Mononuclear cell (primary cell): ENCODE results near the gene PRKG2. TPM values are rescaled to one million over a fixed set of nuclear protein-coding genes. Genes with fewer than 3 reads are reported as not detected.

Source experiments
- H3K27me3 ChIP-seq: 2 replicates; pipeline ENCODE4 v1.6.0; 2011; ENCODE audit warnings: low read length, control low read depth; ENCODE audit not compliant: insufficient read depth
- H3K4me1 ChIP-seq: 2 replicates; pipeline ENCODE4 v1.5.1; 2011; ENCODE audit warnings: mild to moderate bottlenecking, low read length, control low read depth; ENCODE audit not compliant: insufficient read depth
- H3K4me3 ChIP-seq: 2 replicates; pipeline ENCODE4 v1.5.1; 2011; ENCODE audit warnings: mild to moderate bottlenecking, low read length, moderate library complexity
- H3K9me3 ChIP-seq: 2 replicates; pipeline ENCODE4 v1.5.1; 2011; ENCODE audit warnings: low read depth, mild to moderate bottlenecking, control low read depth, low read length
- total RNA-seq: library from RNA; depleted of rRNA; stranded (reverse); fragments of >200 nt; gene quantifications from one replicate; pipeline ENCODE4 v1.2.3, GENCODE V29; 2012

Gene PRKG2
- total RNA-seq, 1 donor, result 1.7 TPM

DNA sequence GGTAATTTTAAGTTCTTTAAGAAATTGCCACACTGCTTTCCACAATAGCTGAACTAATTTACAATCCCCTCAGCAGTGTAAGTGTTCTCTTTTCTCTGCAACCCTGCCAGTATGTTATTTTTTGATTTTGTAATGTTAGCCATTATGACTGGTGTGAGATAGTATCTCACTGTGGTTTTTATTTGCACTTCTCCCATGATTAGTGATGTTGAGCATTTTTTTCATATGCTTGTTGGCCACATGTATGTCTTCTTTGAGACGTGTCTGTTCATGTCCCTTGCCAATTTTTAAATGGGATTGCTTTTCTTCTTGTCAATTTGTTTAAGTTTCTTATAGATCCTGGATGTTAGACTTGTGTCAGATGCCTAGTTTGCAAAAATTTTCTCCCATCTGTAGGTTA, 98.5 kb downstream of the PRKG2 start:
- H3K4me3 ChIP-seq, result no peak overlapping the region
- no peaks in the 10 kb centered on the region for H3K4me1 ChIP-seq
- H3K9me3 ChIP-seq, result no peaks in the 10 kb centered on the region
- no peaks in the 10 kb centered on the region for H3K27me3 ChIP-seq

DNA sequence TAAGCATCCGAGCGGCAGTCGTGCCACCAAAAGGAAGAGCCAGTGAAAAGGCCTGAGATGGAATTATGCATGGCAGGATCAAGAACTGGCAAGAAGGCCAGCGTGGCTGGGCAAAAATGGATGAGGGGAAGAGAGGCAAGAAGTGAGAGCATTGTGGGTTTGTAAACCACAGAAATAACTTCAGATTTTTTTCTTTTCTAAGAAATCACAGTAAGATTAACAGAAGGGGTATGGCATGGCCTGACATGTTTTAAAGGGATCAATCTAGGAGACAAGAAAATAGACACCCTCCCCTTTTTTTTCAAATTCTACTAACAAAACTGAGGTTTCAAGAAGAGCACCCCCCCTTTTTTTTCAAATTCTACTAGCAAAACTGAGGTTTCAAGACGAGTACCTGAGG, 102.0 kb downstream of the PRKG2 start:
- Histone ChIP-seq H3K4me3 (no peak overlapping the region), H3K4me1 (no peaks in the 10 kb centered on the region), H3K27me3 (no peaks in the 10 kb centered on the region), H3K9me3 (no peaks in the 10 kb centered on the region)

GRCh38 chr4:81109356-81109755, 105.7 kb downstream of the PRKG2 start:
- H3K27me3 ChIP-seq, result no peaks in the 10 kb centered on the region
- H3K4me1 ChIP-seq, result no peaks in the 10 kb centered on the region
- H3K4me3 ChIP-seq, result no peak overlapping the region
- H3K9me3 ChIP-seq, result no peaks in the 10 kb centered on the region

GRCh38 chr4:81106150-81106549, 108.9 kb downstream of the PRKG2 start:
- Histone ChIP-seq H3K27me3 (no peaks in the 10 kb centered on the region), H3K9me3 (no peaks in the 10 kb centered on the region), H3K4me1 (no peaks in the 10 kb centered on the region), H3K4me3 (no peak overlapping the region)

DNA sequence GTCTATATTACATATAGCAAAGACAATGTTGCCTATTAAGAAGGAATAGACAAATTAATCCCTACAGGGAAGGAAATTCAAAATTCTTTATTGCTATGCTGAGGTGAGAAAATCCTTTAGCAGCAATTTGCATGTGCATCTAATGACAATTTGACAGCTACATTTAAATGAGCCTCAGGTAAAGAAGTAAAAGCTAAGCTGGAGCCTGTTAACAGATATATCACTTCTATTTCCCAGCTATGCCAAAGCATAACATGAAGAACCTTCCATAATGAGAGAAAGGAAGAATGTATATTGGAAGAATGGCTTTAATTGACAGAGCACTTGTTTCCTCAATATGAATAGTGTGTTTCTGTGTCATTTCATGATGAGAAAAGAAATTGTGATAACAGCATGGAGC, 112.9 kb downstream of the PRKG2 start:
- Histone ChIP-seq H3K9me3 (no peaks in the 10 kb centered on the region), H3K27me3 (no peaks in the 10 kb centered on the region), H3K4me1 (no peaks in the 10 kb centered on the region), H3K4me3 (no peak overlapping the region)

- H3K4me1 ChIP-seq, result no peaks in the 10 kb centered on the region
Observed at GRCh38 chr4:81096566-81096965, 118.5 kb downstream of the PRKG2 start.

DNA sequence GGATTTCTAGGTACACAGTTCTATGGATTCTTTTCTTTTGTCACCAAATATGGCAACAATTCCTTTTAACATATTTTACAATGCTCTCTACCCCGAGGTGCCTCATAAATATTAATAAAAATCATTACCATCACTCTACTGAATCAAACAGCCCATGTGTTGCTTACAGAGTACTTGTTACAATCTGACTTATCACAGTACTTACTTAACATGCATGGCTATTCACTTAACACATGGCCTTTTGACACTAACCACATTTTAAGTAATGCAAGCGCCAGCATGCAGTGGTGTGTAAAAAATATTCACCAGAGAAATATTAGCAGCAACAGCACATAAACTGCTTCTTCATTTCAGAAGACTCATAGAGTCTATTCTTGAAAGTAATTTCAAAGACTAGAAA, 119.6 kb downstream of the PRKG2 start:
- no peaks in the 10 kb centered on the region for H3K9me3 ChIP-seq
- no peaks in the 10 kb centered on the region for H3K27me3 ChIP-seq
- H3K4me1 ChIP-seq, result no peaks in the 10 kb centered on the region
- H3K4me3 ChIP-seq, result no peak overlapping the region

More at GRCh38 chr4:81096566-81096965, 118.5 kb downstream of the PRKG2 start:
- Histone ChIP-seq H3K9me3 (no peaks in the 10 kb centered on the region), H3K27me3 (no peaks in the 10 kb centered on the region), H3K4me3 (no peak overlapping the region)

- no peaks in the 10 kb centered on the region for H3K27me3 ChIP-seq
- no peak overlapping the region for H3K4me3 ChIP-seq
- H3K9me3 ChIP-seq, result no peaks in the 10 kb centered on the region
- H3K4me1 ChIP-seq, result no peaks in the 10 kb centered on the region
Observed at GRCh38 chr4:81093720-81094401, 121.2 kb downstream of the PRKG2 start.

DNA sequence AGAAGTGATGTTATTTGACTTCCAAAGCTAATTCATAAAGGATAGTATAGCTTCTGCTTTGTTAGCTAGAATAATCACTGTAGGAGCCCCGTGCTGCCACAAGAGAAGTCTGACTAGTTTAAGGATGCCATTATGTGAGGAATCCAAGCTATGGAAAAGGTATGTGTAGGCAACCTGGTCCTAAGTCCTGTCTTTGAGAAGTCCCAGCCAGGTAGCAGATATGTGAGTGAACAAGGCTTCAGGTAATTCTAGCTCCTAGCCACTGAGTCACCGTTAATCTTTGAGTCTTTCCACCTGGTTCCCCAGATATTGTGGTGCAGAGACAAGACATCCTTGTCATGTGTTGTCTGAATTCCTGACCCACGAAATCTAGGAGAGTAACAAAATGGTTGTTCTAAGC, 129.0 kb downstream of the PRKG2 start:
- H3K4me3 ChIP-seq, result no peak overlapping the region
- no peaks in the 10 kb centered on the region for H3K9me3 ChIP-seq
- H3K4me1 ChIP-seq, result no peaks in the 10 kb centered on the region
- no peaks in the 10 kb centered on the region for H3K27me3 ChIP-seq

DNA sequence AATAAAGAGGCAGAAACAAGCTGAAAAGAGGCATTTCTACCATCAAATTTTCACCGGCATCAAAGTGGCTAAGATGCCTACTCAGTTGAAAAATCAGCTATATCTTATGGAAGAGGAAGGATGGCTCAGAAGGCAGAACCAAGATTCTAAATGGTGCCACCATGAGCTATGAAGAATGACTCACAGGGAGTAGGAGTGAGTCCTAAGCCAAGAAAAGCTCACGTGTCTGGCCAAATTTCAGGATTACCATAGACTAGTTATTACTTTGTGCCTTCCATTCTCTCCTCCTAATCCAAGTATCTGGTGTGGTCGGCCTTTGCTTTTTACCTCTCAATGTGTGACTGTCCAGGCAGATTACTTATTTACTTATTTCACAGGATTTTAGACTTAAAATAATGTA, 129.7 kb downstream of the PRKG2 start:
- Histone ChIP-seq H3K4me1 (no peaks in the 10 kb centered on the region), H3K27me3 (no peaks in the 10 kb centered on the region), H3K4me3 (no peak overlapping the region), H3K9me3 (no peaks in the 10 kb centered on the region)

DNA sequence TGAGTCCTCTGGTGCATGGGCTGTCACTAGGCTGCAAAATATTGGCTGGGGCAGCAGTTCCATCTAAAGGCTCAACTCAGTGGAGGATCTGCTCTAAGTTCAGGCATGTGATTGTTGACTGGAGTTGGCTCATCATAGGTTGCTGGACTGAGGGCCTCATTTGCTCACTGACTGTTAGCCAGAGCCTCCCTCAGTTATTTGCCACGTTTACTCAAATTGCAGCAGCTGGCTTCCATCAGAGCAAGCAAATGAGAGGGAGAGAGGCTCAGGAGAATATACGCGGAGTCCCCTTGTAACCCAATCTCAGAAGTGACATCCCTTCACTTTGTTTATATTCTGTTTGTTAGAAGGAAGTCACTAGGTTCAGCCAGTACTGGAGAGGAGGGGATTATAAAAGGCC, 130.4 kb downstream of the PRKG2 start:
- Histone ChIP-seq H3K4me1 (no peaks in the 10 kb centered on the region), H3K4me3 (no peak overlapping the region), H3K27me3 (no peaks in the 10 kb centered on the region), H3K9me3 (no peaks in the 10 kb centered on the region)

- no peaks in the 10 kb centered on the region for H3K27me3 ChIP-seq
- no peaks in the 10 kb centered on the region for H3K4me1 ChIP-seq
- no peaks in the 10 kb centered on the region for H3K9me3 ChIP-seq
- H3K4me3 ChIP-seq, result no peak overlapping the region
Observed at GRCh38 chr4:81084029-81084428, 131.0 kb downstream of the PRKG2 start.

DNA sequence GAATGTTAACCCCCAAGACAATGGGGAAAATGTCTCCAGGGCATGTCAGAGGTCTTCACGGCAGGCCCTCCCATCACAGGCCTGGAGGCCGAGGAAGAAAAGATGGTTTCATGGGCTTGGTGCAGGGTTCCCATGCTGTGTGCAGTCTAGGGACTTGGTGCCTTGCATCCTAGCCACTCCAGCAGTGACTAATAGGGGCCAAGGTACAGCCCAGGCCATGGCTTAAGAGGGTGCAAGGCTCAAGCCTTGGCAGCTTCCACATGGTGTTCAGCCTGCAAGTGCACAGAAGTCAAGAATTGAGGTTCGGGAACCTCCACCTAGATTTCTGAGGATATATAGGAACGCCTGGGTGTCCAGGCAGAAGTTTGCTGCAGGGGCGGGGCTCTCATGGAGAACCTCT, 133.9 kb downstream of the PRKG2 start:
- H3K27me3 ChIP-seq, result no peaks in the 10 kb centered on the region
- H3K4me1 ChIP-seq, result no peaks in the 10 kb centered on the region
- H3K9me3 ChIP-seq, result no peaks in the 10 kb centered on the region
- no peak overlapping the region for H3K4me3 ChIP-seq

GRCh38 chr4:81071013-81071412, 144.0 kb downstream of the PRKG2 start:
- no peak overlapping the region for H3K4me3 ChIP-seq
- H3K9me3 ChIP-seq, result no peaks in the 10 kb centered on the region
- H3K4me1 ChIP-seq, result no peaks in the 10 kb centered on the region
- no peaks in the 10 kb centered on the region for H3K27me3 ChIP-seq

DNA sequence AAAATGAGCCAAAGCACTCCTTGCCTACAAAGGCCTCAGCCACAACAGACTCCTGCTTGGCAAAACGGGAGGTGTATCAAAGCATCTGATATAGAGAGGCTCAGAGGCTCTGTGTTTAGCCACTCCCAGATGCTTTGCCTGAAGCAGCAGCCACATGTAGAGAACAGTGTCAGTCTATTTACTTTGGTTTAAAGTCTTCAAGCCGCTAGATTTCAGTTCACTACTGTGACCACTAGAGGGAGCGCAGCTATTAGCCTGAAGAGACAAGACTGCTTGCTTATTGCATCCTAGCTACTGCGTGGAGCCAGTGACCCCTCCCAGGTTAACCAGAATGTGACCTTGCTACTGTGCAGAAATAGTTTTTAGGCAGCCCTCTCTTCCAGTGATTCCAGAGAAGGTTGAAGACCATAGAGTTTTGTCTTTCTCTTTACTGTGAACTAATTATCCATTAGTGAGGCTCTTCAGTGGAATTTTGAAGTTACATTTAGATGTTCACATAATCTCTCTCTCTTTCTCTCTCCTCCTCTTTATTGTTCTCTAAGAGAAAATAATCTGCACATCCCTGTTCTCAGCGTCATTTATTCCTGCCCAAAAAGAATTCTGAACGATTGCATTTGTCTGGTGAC, 145.2 kb downstream of the PRKG2 start:
- Histone ChIP-seq H3K4me1 (no peaks in the 10 kb centered on the region), H3K9me3 (no peaks in the 10 kb centered on the region), H3K27me3 (no peaks in the 10 kb centered on the region), H3K4me3 (no peak overlapping the region)

DNA sequence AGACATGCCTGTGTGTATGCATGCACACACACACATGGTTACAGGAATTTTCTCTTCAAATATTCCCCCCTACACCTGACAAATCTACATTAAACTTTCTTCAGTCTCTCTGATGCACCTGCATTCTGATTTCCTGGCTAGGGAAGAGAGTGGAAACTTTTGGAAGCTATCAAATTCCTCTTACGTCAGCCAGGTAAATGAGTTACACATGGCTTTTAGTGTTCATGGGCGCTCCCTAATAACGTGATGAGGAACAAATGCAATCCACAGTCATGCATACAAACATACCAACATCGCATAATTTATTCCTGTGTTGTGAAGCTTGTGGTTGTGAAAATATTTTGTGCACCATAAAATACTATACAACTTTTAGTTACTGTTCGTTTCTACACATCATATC, 149.6 kb downstream of the PRKG2 start:
- Histone ChIP-seq H3K27me3 (no peaks in the 10 kb centered on the region), H3K4me3 (no peak overlapping the region), H3K9me3 (no peaks in the 10 kb centered on the region), H3K4me1 (no peaks in the 10 kb centered on the region)
